ENCODE data around the gene MYL3. TPM values are rescaled to one million over a fixed set of nuclear protein-coding genes. Genes with fewer than 3 reads are reported as not detected.

Gene MYL3
- polyA plus RNA-seq, 2 of the 4 experiments (the other 2 are of a cell fraction) = 0.25 TPM; not detected in 1

- no peak overlapping the region for H3K27ac ChIP-seq
- no peak for DNase-seq (ENCODE audit: low read depth in 1 of 2, low spot score in 1 of 2)
- H3K9me3 ChIP-seq = no peaks in the 10 kb centered on the region
- FAIRE-seq = no peak
- no peak overlapping the region for H3K4me3 ChIP-seq
- POLR2A ChIA-PET = no interaction called here
- WGBS (ENCODE audit: missing lambda C conversion rate) = 68% methylated on average over 6 of the region's 7 CpGs
- ATAC-seq = no peak
- CTCF ChIA-PET = no interaction called here
- H3K4me2 ChIP-seq = no peak overlapping the region
- peaks cover 8% of the 10 kb centered on the region; the same call in 1 of the 3 replicates for H3K4me1 ChIP-seq
- TF ChIP-seq HES2 (IDR thresholded peaks at IDR 0.05) = no peak
- TF ChIP-seq MAX (IDR thresholded peaks at IDR 0.05) = no peak
- no peak for TF ChIP-seq ZSCAN20 (CRISPR knock-in tag; IDR thresholded peaks at IDR 0.05)
- no peak for TF ChIP-seq KDM5A (IDR thresholded peaks at IDR 0.05)
- TF ChIP-seq PBX3 (IDR thresholded peaks at IDR 0.05) = no peak
- TF ChIP-seq EHF (CRISPR knock-in tag; IDR thresholded peaks at IDR 0.05) = no peak
- no peak for TF ChIP-seq CBX2 (IDR thresholded peaks at IDR 0.05; ENCODE audit: borderline replicate concordance, low read depth)
- TF ChIP-seq SREBF2 (IDR thresholded peaks at IDR 0.05) = no peak
- TF ChIP-seq HOXB5 (CRISPR knock-in tag; IDR thresholded peaks at IDR 0.05) = no peak
- TF ChIP-seq CHD2 (IDR thresholded peaks at IDR 0.05; ENCODE audit: low read length, partially characterized antibody) = no peak
- TF ChIP-seq FOXS1 (CRISPR knock-in tag; IDR thresholded peaks at IDR 0.05) = no peak
- no peak for TF ChIP-seq JUN (IDR thresholded peaks at IDR 0.05)
- TF ChIP-seq TP53 (CRISPR knock-in tag; IDR thresholded peaks at IDR 0.05) = no peak
Measured at GRCh38 chr3:46887980-46888494, 24.8 kb upstream of the MYL3 start.

- ChIA-PET CTCF (interaction anchor here (1.6 to 3.0 kb wide), 3 partner anchors 10 to 397 kb away, joined by 3 to 15 read pairs (median 11); no protein-coding TSS in a partner anchor), POLR2A (no interaction called here)
- H3K4me1 ChIP-seq = 0 out of 3 replicates have a peak, but pooled peaks cover 4% of the 10 kb centered on the region
- no peak for ATAC-seq
- no peak overlapping the region for H3K4me2 ChIP-seq
- no peak overlapping the region for H3K4me3 ChIP-seq
- no peak overlapping the region for H3K27ac ChIP-seq
- DNase-seq (ENCODE audit: low read depth in 1 of 2, low spot score in 1 of 2) = no peak
- H3K9me3 ChIP-seq = no peaks in the 10 kb centered on the region
- no peak for FAIRE-seq
- TF ChIP-seq MAZ (IDR thresholded peaks at IDR 0.05; ENCODE audit: borderline replicate concordance, low read depth, low read length) (no peak), E2F6 (IDR thresholded peaks at IDR 0.05; ENCODE audit: borderline replicate concordance, low read depth) (no peak), EHMT2 (IDR thresholded peaks at IDR 0.05; ENCODE audit: low read depth) (no peak), HEYL (CRISPR knock-in tag; IDR thresholded peaks at IDR 0.05) (no peak), HDAC2 (IDR thresholded peaks at IDR 0.05) (no peak), HOXA7 (CRISPR knock-in tag; IDR thresholded peaks at IDR 0.05) (no peak), FOSL2 (IDR thresholded peaks at IDR 0.05) (no peak), FOSL2 (CRISPR knock-in tag; IDR thresholded peaks at IDR 0.05) (no peak), NPAS2 (CRISPR knock-in tag; IDR thresholded peaks at IDR 0.05; ENCODE audit: borderline replicate concordance) (no peak), NFE2L2 (conservative IDR thresholded peaks at IDR 0.05; ENCODE audit: low read length) (no peak), MAFK (IDR thresholded peaks at IDR 0.05; ENCODE audit: partially characterized antibody) (no peak), ZFP36 (IDR thresholded peaks at IDR 0.05; ENCODE audit: borderline replicate concordance, partially characterized antibody) (no peak), HOXB13 (CRISPR knock-in tag; IDR thresholded peaks at IDR 0.05; ENCODE audit: low read depth) (no peak), EP300 (IDR thresholded peaks at IDR 0.05) (no peak)
- WGBS (ENCODE audit: missing lambda C conversion rate) = no CpG with 5 or more reads among the region's 3 CpGs
Measured at GRCh38 chr3:46885612-46886011, 22.4 kb upstream of the MYL3 start.

Data from A549 (cell line).